Activated naive CD8-positive, alpha-beta T cell treated with anti-CD3 and anti-CD28 coated beads, Interleukin-2, amount 50 U/mL, for 24 hours (primary cell): ENCODE measurements around the gene BTBD3.

Experiments
- ATAC-seq: fragments of 150-1000 bp; cut with Tn5 transposase; one replicate; pipeline ENCODE4 v1.10.0; 2021
- DNase-seq: peaks from one replicate; pipeline ENCODE4 v3.0.0; 2021
- H3K27ac Mint-ChIP-seq: one replicate; pipeline ENCODE4 v1.8.0; 2021; ENCODE audit warnings: mild to moderate bottlenecking, mixed read lengths
- H3K27me3 Mint-ChIP-seq: one replicate; pipeline ENCODE4 v1.8.0; 2021; ENCODE audit warnings: mixed read lengths
- H3K36me3 Mint-ChIP-seq: one replicate; pipeline ENCODE4 v1.8.0; 2021; ENCODE audit warnings: low read depth, mixed read lengths
- H3K4me1 Mint-ChIP-seq: one replicate; pipeline ENCODE4 v1.8.0; 2021; ENCODE audit warnings: mixed read lengths
- H3K4me3 Mint-ChIP-seq: one replicate; pipeline ENCODE4 v1.8.0; 2021; ENCODE audit warnings: mild to moderate bottlenecking, moderate library complexity, mixed read lengths
- H3K9me3 Mint-ChIP-seq: one replicate; pipeline ENCODE4 v1.8.0; 2021; ENCODE audit warnings: mixed read lengths

The BTBD3 gene

GRCh38 chr20:11902285-11902697 is 15.4 kb upstream of the BTBD3 start:
- no peak for ATAC-seq

GRCh38 chr20:11905460-11906179 is 12.1 kb upstream of the BTBD3 start:
- no peaks in the 10 kb centered on the region for H3K4me1 Mint-ChIP-seq
- peaks cover 6% of the 10 kb centered on the region for H3K9me3 Mint-ChIP-seq
- H3K27ac Mint-ChIP-seq: no peak overlapping the region
- DNase-seq (no peak), ATAC-seq (no peak)
- no peaks in the 10 kb centered on the region for H3K36me3 Mint-ChIP-seq
- H3K27me3 Mint-ChIP-seq: no peaks in the 10 kb centered on the region
- no peak overlapping the region for H3K4me3 Mint-ChIP-seq

More at GRCh38 chr20:11902285-11902697, 15.4 kb upstream of the BTBD3 start:
- no peak for DNase-seq
- H3K9me3 Mint-ChIP-seq: peaks cover 6% of the 10 kb centered on the region
- no peaks in the 10 kb centered on the region for H3K4me1 Mint-ChIP-seq
- H3K27ac Mint-ChIP-seq: no peak overlapping the region
- H3K4me3 Mint-ChIP-seq: no peak overlapping the region
- H3K36me3 Mint-ChIP-seq: no peaks in the 10 kb centered on the region
- H3K27me3 Mint-ChIP-seq: no peaks in the 10 kb centered on the region

DNA sequence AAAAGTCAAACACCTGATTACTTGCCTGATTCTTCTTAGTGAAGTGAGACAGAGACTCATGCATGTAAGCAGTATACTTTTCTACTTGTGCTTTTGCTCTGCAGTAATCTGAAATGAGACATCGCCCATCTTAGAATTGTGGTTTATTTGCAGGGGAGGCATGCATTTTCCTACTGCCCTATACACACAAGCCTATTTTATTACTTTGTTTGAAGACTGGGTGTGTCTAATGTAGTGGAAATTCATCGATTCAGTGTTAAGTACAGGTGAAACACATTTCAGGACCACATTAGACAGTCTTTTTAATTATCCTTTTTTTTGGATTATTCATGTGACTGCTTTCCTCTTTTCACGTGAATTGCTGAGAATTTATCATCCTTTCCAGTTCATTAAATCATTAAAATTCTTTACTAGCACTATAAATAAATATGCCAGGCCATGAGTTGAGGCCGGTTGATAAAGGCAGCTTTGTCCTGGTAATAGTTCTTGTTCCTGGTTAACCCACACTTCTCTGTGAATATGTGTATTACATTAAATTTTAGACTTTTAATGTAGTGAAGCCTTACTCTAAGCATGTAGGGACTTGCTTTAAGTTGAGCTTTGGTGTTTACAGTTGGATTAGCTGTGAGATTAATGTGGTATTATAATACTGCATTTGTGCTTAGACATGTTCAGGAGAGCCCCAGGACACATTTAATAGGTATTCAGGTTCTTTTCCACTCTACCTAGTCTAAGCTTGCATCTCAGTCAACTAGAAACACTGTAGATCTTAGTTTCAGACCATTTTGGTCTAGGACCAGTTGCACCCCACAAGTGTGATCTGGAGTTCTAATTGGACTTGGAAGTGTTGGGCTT is 10.8 kb upstream of the BTBD3 start:
- DNase-seq: no peak
- no peaks in the 10 kb centered on the region for H3K4me1 Mint-ChIP-seq
- H3K9me3 Mint-ChIP-seq: peaks cover 6% of the 10 kb centered on the region
- H3K27ac Mint-ChIP-seq: no peak overlapping the region
- no peak for ATAC-seq
- H3K36me3 Mint-ChIP-seq: no peaks in the 10 kb centered on the region
- H3K27me3 Mint-ChIP-seq: no peaks in the 10 kb centered on the region
- H3K4me3 Mint-ChIP-seq: no peak overlapping the region

DNA sequence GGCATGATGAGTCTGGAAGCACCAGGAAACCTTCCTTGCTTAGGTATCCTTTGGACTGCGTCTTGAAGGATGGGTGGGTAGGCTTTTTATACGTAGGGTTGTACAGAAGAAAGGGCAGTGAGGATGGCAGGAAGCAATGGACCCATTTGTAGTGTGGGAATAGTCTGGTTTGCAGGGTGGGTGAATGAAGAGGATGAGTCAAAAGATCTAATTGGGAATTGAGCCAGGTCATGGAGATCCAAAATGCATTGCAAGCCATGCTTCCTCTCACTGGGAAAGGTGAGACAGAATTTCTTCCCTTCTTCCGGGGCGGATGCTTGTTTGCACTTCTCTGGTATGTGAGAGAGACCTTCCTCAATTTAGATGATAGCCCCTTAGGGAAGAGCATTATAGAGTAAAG is 10.1 kb upstream of the BTBD3 start:
- Mint-ChIP-seq H3K9me3 (peaks cover 6% of the 10 kb centered on the region), H3K36me3 (no peaks in the 10 kb centered on the region), H3K4me3 (no peak overlapping the region), H3K4me1 (no peaks in the 10 kb centered on the region), H3K27ac (no peak overlapping the region), H3K27me3 (no peaks in the 10 kb centered on the region)
- no peak for ATAC-seq
- no peak for DNase-seq

DNA sequence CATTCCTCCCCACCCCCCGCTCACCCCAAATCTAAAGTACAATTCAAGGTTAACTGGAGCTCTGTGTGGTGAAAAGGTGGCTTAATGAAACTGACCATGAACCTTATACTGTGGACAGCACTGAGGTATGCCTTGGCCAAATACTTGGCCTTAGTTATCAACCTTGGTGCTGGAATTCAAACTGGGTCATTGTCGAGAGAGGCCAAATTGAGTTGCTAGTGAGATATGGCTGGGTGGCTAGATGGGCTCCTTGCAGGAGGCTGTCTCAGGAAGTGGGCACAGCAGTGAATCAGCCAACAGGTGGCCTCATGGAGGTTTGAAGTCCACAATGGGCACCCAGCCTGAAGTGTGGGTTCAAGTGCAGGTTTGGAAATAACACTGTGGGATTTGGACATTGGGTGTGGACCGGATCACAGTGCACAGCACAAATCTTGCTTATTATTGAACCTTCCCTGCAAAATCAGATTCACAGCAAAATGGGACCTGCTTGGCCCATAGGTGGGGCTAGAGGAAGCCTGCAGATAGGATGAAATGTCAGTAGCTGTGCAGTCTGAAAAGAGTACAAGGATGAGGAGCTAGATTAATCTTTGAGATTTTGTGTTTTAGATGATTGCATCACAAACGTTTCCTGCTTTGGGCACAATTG is 5.6 kb upstream of the BTBD3 start:
- Mint-ChIP-seq H3K4me1 (no peaks in the 10 kb centered on the region), H3K36me3 (no peaks in the 10 kb centered on the region), H3K27ac (no peak overlapping the region), H3K9me3 (no peaks in the 10 kb centered on the region), H3K4me3 (no peak overlapping the region), H3K27me3 (no peaks in the 10 kb centered on the region)
- DNase-seq: no peak
- ATAC-seq: no peak

- H3K27ac Mint-ChIP-seq: no peak overlapping the region
- ATAC-seq (no peak), DNase-seq (no peak)
Observed at GRCh38 chr20:11912659-11913415, 4.9 kb upstream of the BTBD3 start.

DNA sequence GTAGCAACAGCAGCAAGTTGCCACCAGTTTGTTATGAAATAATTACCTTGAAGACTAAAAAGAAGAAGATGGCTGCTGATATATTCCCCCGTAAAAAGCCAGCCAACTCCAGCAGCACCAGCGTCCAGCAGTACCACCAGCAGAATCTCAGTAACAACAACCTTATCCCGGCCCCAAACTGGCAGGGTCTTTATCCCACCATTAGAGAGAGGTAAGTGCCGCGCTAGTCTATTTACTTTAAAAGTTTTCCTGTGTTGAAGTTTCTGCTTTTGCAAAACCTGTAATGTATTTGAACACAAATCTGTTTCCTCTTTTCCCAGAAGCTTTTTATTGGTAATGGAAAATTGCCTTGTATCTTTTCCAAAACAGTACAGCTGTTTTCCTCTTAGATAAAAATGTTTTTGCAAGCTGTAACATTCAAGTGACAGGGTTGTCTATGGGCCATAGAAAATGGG is 725 bp downstream of the BTBD3 start:
- ATAC-seq (no peak), DNase-seq (no peak)
- no peaks in the 10 kb centered on the region for H3K27me3 Mint-ChIP-seq
- no peak overlapping the region for H3K27ac Mint-ChIP-seq
- no peaks in the 10 kb centered on the region for H3K9me3 Mint-ChIP-seq
- no peaks in the 10 kb centered on the region for H3K36me3 Mint-ChIP-seq
- no peak overlapping the region for H3K4me3 Mint-ChIP-seq
- peaks cover 6% of the 10 kb centered on the region for H3K4me1 Mint-ChIP-seq

More at GRCh38 chr20:11912659-11913415, 4.9 kb upstream of the BTBD3 start:
- Mint-ChIP-seq H3K4me3 (no peak overlapping the region), H3K9me3 (no peaks in the 10 kb centered on the region), H3K4me1 (peaks cover 2% of the 10 kb centered on the region), H3K27me3 (no peaks in the 10 kb centered on the region), H3K36me3 (no peaks in the 10 kb centered on the region)

- H3K36me3 Mint-ChIP-seq: no peaks in the 10 kb centered on the region
- no peak for ATAC-seq
- no peak for DNase-seq
- H3K4me3 Mint-ChIP-seq: no peak overlapping the region
- no peaks in the 10 kb centered on the region for H3K27me3 Mint-ChIP-seq
- H3K9me3 Mint-ChIP-seq: no peaks in the 10 kb centered on the region
- peaks cover 6% of the 10 kb centered on the region for H3K4me1 Mint-ChIP-seq
- H3K27ac Mint-ChIP-seq: no peak overlapping the region
Observed at GRCh38 chr20:11918981-11919380, 1.3 kb downstream of the BTBD3 start.

- H3K36me3 Mint-ChIP-seq: no peaks in the 10 kb centered on the region
- ATAC-seq (no peak), DNase-seq (no peak)
- H3K9me3 Mint-ChIP-seq: no peaks in the 10 kb centered on the region
- no peak overlapping the region for H3K27ac Mint-ChIP-seq
- no peak overlapping the region for H3K4me3 Mint-ChIP-seq
- H3K4me1 Mint-ChIP-seq: peaks cover 6% of the 10 kb centered on the region
- no peaks in the 10 kb centered on the region for H3K27me3 Mint-ChIP-seq
Observed at GRCh38 chr20:11919581-11919980, 1.9 kb downstream of the BTBD3 start.

- DNase-seq: no peak
- no peaks in the 10 kb centered on the region for H3K36me3 Mint-ChIP-seq
- no peaks in the 10 kb centered on the region for H3K27me3 Mint-ChIP-seq
- H3K4me3 Mint-ChIP-seq: no peak overlapping the region
- no peak for ATAC-seq
- H3K4me1 Mint-ChIP-seq: peaks cover 6% of the 10 kb centered on the region
- H3K9me3 Mint-ChIP-seq: no peaks in the 10 kb centered on the region
- no peak overlapping the region for H3K27ac Mint-ChIP-seq
Observed at GRCh38 chr20:11920083-11920482, 2.4 kb downstream of the BTBD3 start.

DNA sequence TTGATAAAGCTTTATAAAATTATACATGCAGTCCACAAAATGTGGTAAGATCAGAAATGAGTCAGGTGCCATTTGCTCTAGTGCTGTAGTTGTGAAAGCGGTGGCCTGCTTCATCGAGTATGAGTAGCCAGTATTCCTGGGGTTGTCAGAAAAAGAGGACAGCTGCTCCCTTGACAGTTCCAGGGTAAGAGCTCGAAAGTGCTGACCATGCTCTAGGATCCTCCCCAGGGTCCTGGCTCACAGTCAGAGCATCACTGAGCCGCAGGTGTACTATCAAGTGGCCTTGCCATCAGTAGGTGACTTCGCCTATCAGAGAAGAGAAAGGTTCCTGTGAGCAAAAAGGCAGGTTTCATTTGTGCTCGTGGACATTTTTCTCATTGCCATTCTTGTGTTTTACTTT is 3.6 kb downstream of the BTBD3 start:
- Mint-ChIP-seq H3K9me3 (no peaks in the 10 kb centered on the region), H3K36me3 (no peaks in the 10 kb centered on the region), H3K27ac (no peak overlapping the region), H3K4me3 (no peak overlapping the region), H3K4me1 (peaks cover 6% of the 10 kb centered on the region), H3K27me3 (no peaks in the 10 kb centered on the region)
- ATAC-seq: no peak
- DNase-seq: no peak

GRCh38 chr20:11922561-11922960 is 4.9 kb downstream of the BTBD3 start:
- Mint-ChIP-seq H3K36me3 (no peaks in the 10 kb centered on the region), H3K9me3 (no peaks in the 10 kb centered on the region), H3K27me3 (no peaks in the 10 kb centered on the region), H3K4me3 (no peak overlapping the region), H3K27ac (no peak overlapping the region), H3K4me1 (peaks cover 6% of the 10 kb centered on the region)
- no peak for ATAC-seq
- no peak for DNase-seq

DNA sequence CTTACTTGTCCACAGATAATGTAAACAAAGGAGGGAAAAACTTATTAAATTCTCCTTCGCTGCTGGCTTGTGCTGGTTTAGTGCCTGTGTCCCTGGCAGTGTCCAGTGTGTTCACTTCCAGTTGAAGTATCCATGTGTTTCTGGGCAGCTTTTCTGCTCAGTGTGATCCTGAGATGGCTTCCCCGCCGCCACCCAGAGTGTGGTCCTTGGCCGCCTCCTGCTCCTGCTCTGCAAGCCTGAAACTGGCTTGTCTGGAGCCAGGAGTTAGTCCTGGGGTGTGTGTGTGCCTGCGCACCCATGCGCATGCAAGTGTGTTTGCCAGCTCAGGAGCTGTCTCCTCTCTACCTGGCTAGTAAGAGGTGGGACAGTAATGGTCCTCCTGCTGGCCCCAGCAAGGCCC is 7.2 kb downstream of the BTBD3 start:
- no peaks in the 10 kb centered on the region for H3K27me3 Mint-ChIP-seq
- no peaks in the 10 kb centered on the region for H3K36me3 Mint-ChIP-seq
- no peak overlapping the region for H3K4me3 Mint-ChIP-seq
- no peaks in the 10 kb centered on the region for H3K4me1 Mint-ChIP-seq
- no peak overlapping the region for H3K27ac Mint-ChIP-seq
- DNase-seq (no peak), ATAC-seq (no peak)
- H3K9me3 Mint-ChIP-seq: no peaks in the 10 kb centered on the region

DNA sequence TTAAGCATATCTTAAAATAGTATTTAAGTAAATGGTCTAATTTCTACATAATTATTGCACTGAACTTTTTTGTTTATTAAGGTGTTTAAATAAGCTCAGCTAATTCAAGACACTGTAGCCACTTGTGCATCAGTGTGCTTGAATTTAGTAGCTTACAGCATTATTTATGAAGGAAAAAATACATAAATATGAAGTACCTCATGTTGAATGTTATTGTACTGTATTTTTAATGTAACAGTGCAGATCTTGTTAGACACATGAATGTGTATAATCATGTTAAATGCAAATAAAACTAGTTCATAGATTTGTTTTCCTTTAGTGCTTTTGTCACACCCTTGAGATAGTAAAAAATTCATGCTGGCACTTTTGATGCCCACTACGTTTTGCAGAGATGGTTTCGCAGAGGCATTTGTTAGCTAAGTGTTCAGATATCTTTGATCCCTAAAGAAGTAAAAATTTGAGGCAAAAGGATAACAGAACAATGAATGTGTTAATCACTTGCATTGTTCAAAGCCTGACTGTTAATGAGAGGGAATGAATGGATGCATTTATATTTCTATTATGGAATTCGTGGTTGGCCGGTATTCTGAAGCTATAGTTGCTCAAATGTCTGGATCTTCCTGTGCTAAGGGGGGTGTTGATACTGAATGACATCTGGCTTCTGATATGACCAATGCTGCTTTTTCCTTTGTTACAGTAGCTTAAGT is 8.8 kb downstream of the BTBD3 start:
- no peak overlapping the region for H3K27ac Mint-ChIP-seq
- no peak overlapping the region for H3K4me3 Mint-ChIP-seq
- no peaks in the 10 kb centered on the region for H3K4me1 Mint-ChIP-seq
- DNase-seq: no peak
- H3K36me3 Mint-ChIP-seq: no peaks in the 10 kb centered on the region
- H3K27me3 Mint-ChIP-seq: no peaks in the 10 kb centered on the region
- no peak for ATAC-seq
- H3K9me3 Mint-ChIP-seq: no peaks in the 10 kb centered on the region
